ENCODE results near the gene CLIP1. TPM values are rescaled to one million over a fixed set of nuclear protein-coding genes. Genes with fewer than 3 reads are reported as not detected.

The CLIP1 gene
- total RNA-seq, 1 donor: 103 TPM

DNA sequence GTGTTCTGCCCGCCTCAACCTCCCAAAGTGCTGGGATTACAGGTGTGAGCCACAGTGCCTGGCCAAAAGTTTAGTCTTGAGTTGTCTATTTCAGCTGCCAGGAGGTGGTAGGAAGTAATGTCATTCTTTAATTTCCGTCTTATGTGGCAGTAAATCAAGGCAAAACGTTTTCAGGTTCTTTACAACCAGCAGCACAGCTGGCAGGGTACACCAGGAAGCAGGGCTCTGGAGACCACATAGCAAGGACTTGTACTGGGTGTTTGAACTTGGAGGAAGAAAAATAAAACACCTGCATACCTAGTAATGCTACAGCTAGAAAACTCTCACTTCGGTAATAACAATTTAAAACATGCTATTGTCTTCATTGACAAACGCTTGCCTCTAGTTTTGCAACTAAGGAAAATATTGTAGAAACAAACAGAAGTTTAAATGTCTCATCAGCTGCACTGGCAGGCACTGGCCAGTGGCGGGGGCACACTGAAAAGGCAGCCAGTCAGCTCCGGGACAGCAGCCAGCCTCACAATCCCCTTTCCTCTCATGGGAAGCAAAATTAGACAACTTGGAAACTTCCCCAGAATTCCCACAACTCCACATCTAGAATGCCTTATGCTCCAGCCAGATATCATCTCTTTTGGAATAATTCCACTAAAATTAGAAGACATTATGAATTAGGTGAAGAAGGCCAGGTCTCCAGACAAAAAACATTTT lies 72.2 kb downstream of the CLIP1 start:
- peak overlapping the region; percentile 19 for H3K27ac ChIP-seq (ENCODE audit: low read depth, low read length)
- H3K4me3 ChIP-seq (ENCODE audit: insufficient read depth, low read length): no peak overlapping the region
- H2AFZ ChIP-seq (ENCODE audit: low read length): no peak overlapping the region
- H3K4me1 ChIP-seq (ENCODE audit: insufficient read depth, low read length): peaks cover 15% of the 10 kb centered on the region
- TF ChIP-seq, protein P1, sequence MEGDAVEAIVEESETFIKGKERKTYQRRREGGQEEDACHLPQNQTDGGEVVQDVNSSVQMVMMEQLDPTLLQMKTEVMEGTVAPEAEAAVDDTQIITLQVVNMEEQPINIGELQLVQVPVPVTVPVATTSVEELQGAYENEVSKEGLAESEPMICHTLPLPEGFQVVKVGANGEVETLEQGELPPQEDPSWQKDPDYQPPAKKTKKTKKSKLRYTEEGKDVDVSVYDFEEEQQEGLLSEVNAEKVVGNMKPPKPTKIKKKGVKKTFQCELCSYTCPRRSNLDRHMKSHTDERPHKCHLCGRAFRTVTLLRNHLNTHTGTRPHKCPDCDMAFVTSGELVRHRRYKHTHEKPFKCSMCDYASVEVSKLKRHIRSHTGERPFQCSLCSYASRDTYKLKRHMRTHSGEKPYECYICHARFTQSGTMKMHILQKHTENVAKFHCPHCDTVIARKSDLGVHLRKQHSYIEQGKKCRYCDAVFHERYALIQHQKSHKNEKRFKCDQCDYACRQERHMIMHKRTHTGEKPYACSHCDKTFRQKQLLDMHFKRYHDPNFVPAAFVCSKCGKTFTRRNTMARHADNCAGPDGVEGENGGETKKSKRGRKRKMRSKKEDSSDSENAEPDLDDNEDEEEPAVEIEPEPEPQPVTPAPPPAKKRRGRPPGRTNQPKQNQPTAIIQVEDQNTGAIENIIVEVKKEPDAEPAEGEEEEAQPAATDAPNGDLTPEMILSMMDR (IDR thresholded peaks at IDR 0.05; ENCODE audit: extremely low read depth, low read depth, low read length): peak; percentile 45
- peak; percentile 87 for DNase-seq (ENCODE audit: insufficient read length, low spot score, missing footprints)
- no peaks in the 10 kb centered on the region for H3K9me3 ChIP-seq (ENCODE audit: low read depth, low read length)
- H3K79me2 ChIP-seq (ENCODE audit: insufficient read depth, low read length): no peaks in the 10 kb centered on the region
- H3K36me3 ChIP-seq (ENCODE audit: insufficient read depth, low read length): peaks cover 57% of the 10 kb centered on the region
- H4K20me1 ChIP-seq (ENCODE audit: insufficient read depth, low read length): peaks cover 2% of the 10 kb centered on the region
- no peak overlapping the region for H3K4me2 ChIP-seq (ENCODE audit: insufficient read depth, low read length)
- no peaks in the 10 kb centered on the region for H3K27me3 ChIP-seq (ENCODE audit: insufficient read depth, low read length)

DNA sequence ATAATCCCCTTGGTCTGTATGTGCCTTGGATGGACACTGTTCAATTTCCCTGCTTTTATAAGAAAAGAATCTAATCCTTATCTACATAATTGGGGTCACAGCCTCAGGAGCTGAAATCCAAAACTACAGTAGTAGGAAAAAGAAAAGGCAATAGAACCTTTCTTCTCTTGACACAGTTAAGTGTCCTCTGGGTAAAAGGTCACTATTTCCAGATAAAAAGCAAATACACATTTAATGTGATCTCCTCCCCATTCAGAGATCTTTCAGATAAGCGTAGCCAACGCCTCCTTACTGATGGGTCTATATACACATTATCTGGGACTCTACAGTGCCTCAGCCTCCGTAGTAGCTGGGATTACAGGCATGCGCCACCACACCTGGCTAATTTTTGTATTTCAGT lies 73.4 kb downstream of the CLIP1 start:
- peaks cover 2% of the 10 kb centered on the region for H4K20me1 ChIP-seq (ENCODE audit: insufficient read depth, low read length)
- H3K4me1 ChIP-seq (ENCODE audit: insufficient read depth, low read length): peaks cover 15% of the 10 kb centered on the region
- H3K79me2 ChIP-seq (ENCODE audit: insufficient read depth, low read length): no peaks in the 10 kb centered on the region
- peaks cover 49% of the 10 kb centered on the region for H3K36me3 ChIP-seq (ENCODE audit: insufficient read depth, low read length)
- H3K27me3 ChIP-seq (ENCODE audit: insufficient read depth, low read length): no peaks in the 10 kb centered on the region
- DNase-seq (ENCODE audit: insufficient read length, low spot score, missing footprints): no peak
- no peak overlapping the region for H2AFZ ChIP-seq (ENCODE audit: low read length)
- no peak overlapping the region for H3K27ac ChIP-seq (ENCODE audit: low read depth, low read length)
- H3K9me3 ChIP-seq (ENCODE audit: low read depth, low read length): no peaks in the 10 kb centered on the region
- no peak overlapping the region for H3K4me2 ChIP-seq (ENCODE audit: insufficient read depth, low read length)
- H3K4me3 ChIP-seq (ENCODE audit: insufficient read depth, low read length): no peak overlapping the region
- TF ChIP-seq, protein P1 (IDR thresholded peaks at IDR 0.05; ENCODE audit: extremely low read depth, low read depth, low read length): no peak

DNA sequence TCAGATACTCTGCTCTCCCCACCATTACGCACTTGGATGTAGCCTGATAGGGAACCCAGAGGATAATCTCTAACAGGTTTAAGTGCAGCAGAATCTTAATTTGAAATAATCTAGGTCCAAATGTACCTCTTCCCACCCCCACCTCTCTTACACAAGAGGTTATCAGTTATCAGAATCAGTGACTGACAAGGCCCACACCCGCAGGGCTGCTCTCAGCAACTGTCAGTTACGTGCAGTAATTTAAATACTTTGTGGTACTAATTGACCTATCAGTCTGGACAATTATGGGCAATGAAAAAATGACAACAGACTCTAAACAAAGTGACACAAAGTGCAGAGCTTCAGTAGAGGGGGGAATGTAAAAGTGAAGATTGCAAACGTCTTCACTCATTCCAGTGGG lies 74.0 kb downstream of the CLIP1 start:
- Histone ChIP-seq H3K4me3 (ENCODE audit: insufficient read depth, low read length) (no peak overlapping the region), H3K36me3 (ENCODE audit: insufficient read depth, low read length) (peaks cover 49% of the 10 kb centered on the region), H3K27ac (ENCODE audit: low read depth, low read length) (no peak overlapping the region), H3K4me1 (ENCODE audit: insufficient read depth, low read length) (peaks cover 15% of the 10 kb centered on the region), H3K79me2 (ENCODE audit: insufficient read depth, low read length) (no peaks in the 10 kb centered on the region), H2AFZ (ENCODE audit: low read length) (no peak overlapping the region), H3K9me3 (ENCODE audit: low read depth, low read length) (no peaks in the 10 kb centered on the region), H3K4me2 (ENCODE audit: insufficient read depth, low read length) (no peak overlapping the region), H3K27me3 (ENCODE audit: insufficient read depth, low read length) (no peaks in the 10 kb centered on the region), H4K20me1 (ENCODE audit: insufficient read depth, low read length) (peaks cover 2% of the 10 kb centered on the region)
- TF ChIP-seq, protein P1 (IDR thresholded peaks at IDR 0.05; ENCODE audit: extremely low read depth, low read depth, low read length): no peak
- no peak for DNase-seq (ENCODE audit: insufficient read length, low spot score, missing footprints)

DNA sequence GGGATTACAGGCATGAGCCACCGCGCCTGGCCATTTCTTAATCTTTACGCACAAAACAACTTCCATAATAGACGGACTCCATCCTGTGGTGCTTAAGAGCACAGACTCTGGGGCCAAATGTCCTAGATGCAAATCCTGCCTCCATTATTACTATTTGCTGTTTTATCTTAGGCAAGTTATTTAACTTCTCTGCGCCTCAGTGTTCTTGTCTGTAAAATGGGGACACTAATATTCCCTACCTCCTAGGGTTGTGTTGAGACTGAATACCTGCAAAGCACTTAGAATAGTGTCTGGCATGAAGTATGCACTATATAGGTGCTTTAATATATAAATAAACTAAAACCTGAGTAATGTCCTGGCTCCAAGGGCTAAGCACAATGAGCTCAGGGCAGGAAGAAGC lies 76.4 kb downstream of the CLIP1 start:
- peaks cover 2% of the 10 kb centered on the region for H4K20me1 ChIP-seq (ENCODE audit: insufficient read depth, low read length)
- no peak overlapping the region for H3K4me2 ChIP-seq (ENCODE audit: insufficient read depth, low read length)
- H3K9me3 ChIP-seq (ENCODE audit: low read depth, low read length): no peaks in the 10 kb centered on the region
- peaks cover 11% of the 10 kb centered on the region for H3K4me1 ChIP-seq (ENCODE audit: insufficient read depth, low read length)
- no peak for DNase-seq (ENCODE audit: insufficient read length, low spot score, missing footprints)
- H3K27me3 ChIP-seq (ENCODE audit: insufficient read depth, low read length): no peaks in the 10 kb centered on the region
- TF ChIP-seq, protein P1 (IDR thresholded peaks at IDR 0.05; ENCODE audit: extremely low read depth, low read depth, low read length): no peak
- no peak overlapping the region for H3K27ac ChIP-seq (ENCODE audit: low read depth, low read length)
- no peak overlapping the region for H3K4me3 ChIP-seq (ENCODE audit: insufficient read depth, low read length)
- no peak overlapping the region for H2AFZ ChIP-seq (ENCODE audit: low read length)
- peaks cover 42% of the 10 kb centered on the region for H3K36me3 ChIP-seq (ENCODE audit: insufficient read depth, low read length)
- H3K79me2 ChIP-seq (ENCODE audit: insufficient read depth, low read length): no peaks in the 10 kb centered on the region

Data from osteoblast (primary cell).